Measurements from ENCODE around the gene KDM4C. TPM values are rescaled to one million over a fixed set of nuclear protein-coding genes. Genes with fewer than 3 reads are reported as not detected.

The KDM4C gene
- total and polyA plus RNA-seq, 2 of the 8 experiments (the other 6 are each of a cell fraction or from before 2014, with no cell fraction given): 13.0 to 26.1 TPM

DNA sequence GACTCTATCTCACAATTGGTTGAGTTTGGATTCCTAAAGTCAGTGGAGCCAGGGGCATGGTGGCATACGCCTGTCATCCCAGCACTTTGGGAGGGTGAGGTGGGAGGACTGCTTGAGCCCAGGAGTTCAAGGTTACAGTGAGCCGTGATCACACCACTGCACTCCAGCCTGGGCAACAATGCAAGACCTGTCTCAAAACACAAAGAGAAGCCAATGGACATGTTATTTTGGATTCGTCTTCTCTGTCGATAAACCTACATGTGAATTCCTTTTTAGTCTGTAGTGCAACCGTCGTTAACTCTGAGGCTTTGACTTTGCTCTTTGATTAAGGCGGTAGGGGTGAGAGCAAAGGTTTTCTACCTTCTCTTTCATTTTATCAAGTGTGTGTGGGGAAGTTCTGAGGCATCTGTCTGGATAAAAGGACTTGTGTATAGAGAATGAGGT, 142.7 kb downstream of the KDM4C start (continued):
- TF ChIP-seq, protein P1, sequence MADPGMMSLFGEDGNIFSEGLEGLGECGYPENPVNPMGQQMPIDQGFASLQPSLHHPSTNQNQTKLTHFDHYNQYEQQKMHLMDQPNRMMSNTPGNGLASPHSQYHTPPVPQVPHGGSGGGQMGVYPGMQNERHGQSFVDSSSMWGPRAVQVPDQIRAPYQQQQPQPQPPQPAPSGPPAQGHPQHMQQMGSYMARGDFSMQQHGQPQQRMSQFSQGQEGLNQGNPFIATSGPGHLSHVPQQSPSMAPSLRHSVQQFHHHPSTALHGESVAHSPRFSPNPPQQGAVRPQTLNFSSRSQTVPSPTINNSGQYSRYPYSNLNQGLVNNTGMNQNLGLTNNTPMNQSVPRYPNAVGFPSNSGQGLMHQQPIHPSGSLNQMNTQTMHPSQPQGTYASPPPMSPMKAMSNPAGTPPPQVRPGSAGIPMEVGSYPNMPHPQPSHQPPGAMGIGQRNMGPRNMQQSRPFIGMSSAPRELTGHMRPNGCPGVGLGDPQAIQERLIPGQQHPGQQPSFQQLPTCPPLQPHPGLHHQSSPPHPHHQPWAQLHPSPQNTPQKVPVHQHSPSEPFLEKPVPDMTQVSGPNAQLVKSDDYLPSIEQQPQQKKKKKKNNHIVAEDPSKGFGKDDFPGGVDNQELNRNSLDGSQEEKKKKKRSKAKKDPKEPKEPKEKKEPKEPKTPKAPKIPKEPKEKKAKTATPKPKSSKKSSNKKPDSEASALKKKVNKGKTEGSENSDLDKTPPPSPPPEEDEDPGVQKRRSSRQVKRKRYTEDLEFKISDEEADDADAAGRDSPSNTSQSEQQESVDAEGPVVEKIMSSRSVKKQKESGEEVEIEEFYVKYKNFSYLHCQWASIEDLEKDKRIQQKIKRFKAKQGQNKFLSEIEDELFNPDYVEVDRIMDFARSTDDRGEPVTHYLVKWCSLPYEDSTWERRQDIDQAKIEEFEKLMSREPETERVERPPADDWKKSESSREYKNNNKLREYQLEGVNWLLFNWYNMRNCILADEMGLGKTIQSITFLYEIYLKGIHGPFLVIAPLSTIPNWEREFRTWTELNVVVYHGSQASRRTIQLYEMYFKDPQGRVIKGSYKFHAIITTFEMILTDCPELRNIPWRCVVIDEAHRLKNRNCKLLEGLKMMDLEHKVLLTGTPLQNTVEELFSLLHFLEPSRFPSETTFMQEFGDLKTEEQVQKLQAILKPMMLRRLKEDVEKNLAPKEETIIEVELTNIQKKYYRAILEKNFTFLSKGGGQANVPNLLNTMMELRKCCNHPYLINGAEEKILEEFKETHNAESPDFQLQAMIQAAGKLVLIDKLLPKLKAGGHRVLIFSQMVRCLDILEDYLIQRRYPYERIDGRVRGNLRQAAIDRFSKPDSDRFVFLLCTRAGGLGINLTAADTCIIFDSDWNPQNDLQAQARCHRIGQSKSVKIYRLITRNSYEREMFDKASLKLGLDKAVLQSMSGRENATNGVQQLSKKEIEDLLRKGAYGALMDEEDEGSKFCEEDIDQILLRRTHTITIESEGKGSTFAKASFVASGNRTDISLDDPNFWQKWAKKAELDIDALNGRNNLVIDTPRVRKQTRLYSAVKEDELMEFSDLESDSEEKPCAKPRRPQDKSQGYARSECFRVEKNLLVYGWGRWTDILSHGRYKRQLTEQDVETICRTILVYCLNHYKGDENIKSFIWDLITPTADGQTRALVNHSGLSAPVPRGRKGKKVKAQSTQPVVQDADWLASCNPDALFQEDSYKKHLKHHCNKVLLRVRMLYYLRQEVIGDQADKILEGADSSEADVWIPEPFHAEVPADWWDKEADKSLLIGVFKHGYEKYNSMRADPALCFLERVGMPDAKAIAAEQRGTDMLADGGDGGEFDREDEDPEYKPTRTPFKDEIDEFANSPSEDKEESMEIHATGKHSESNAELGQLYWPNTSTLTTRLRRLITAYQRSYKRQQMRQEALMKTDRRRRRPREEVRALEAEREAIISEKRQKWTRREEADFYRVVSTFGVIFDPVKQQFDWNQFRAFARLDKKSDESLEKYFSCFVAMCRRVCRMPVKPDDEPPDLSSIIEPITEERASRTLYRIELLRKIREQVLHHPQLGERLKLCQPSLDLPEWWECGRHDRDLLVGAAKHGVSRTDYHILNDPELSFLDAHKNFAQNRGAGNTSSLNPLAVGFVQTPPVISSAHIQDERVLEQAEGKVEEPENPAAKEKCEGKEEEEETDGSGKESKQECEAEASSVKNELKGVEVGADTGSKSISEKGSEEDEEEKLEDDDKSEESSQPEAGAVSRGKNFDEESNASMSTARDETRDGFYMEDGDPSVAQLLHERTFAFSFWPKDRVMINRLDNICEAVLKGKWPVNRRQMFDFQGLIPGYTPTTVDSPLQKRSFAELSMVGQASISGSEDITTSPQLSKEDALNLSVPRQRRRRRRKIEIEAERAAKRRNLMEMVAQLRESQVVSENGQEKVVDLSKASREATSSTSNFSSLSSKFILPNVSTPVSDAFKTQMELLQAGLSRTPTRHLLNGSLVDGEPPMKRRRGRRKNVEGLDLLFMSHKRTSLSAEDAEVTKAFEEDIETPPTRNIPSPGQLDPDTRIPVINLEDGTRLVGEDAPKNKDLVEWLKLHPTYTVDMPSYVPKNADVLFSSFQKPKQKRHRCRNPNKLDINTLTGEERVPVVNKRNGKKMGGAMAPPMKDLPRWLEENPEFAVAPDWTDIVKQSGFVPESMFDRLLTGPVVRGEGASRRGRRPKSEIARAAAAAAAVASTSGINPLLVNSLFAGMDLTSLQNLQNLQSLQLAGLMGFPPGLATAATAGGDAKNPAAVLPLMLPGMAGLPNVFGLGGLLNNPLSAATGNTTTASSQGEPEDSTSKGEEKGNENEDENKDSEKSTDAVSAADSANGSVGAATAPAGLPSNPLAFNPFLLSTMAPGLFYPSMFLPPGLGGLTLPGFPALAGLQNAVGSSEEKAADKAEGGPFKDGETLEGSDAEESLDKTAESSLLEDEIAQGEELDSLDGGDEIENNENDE (IDR thresholded peaks at IDR 0.05; ENCODE audit: insufficient replicate concordance, low read length): no peak

All from H1 (cell line).